Measurements from ENCODE around the gene CAMK4. TPM values are rescaled to one million over a fixed set of nuclear protein-coding genes. Genes with fewer than 3 reads are reported as not detected.
"Not testable (repeated sequence)": the region's sequence is repeated elsewhere in the genome, so short reads cannot be mapped to it uniquely, and the experiment has no call there.

Gene CAMK4
- total RNA-seq, 1 donor from 2014 or later, result under 0.01 TPM

- no peak for DNase-seq (ENCODE audit: low read depth in 2 of 2)
Observed at GRCh38 chr5:111256128-111256527, 31.9 kb downstream of the CAMK4 start.

GRCh38 chr5:111257610-111258009 is 33.4 kb downstream of the CAMK4 start:
- not testable (repeated sequence) for DNase-seq (ENCODE audit: low read depth in 2 of 2)

- no peak for DNase-seq (ENCODE audit: low read depth in 2 of 2)
Observed at GRCh38 chr5:111259636-111260035, 35.5 kb downstream of the CAMK4 start.

- no peak for DNase-seq (ENCODE audit: low read depth in 2 of 2)
Observed at GRCh38 chr5:111261610-111262009, 37.4 kb downstream of the CAMK4 start.

- no peak for DNase-seq (ENCODE audit: low read depth in 2 of 2)
Observed at GRCh38 chr5:111262153-111262552, 38.0 kb downstream of the CAMK4 start.

- no peak for DNase-seq (ENCODE audit: low read depth in 2 of 2)
Observed at GRCh38 chr5:111262815-111263214, 38.6 kb downstream of the CAMK4 start.

- no peak for DNase-seq (ENCODE audit: low read depth in 2 of 2)
Observed at GRCh38 chr5:111266491-111266890, 42.3 kb downstream of the CAMK4 start.

- no peak for DNase-seq (ENCODE audit: low read depth in 2 of 2)
Observed at GRCh38 chr5:111268300-111268699, 44.1 kb downstream of the CAMK4 start.

- no peak for DNase-seq (ENCODE audit: low read depth in 2 of 2)
Observed at GRCh38 chr5:111271885-111272284, 47.7 kb downstream of the CAMK4 start.

- no peak for DNase-seq (ENCODE audit: low read depth in 2 of 2)
Observed at GRCh38 chr5:111277061-111277460, 52.9 kb downstream of the CAMK4 start.

GRCh38 chr5:111278858-111279504 is 54.8 kb downstream of the CAMK4 start:
- DNase-seq (ENCODE audit: low read depth in 2 of 2), result peak; percentile 49 to 71

GRCh38 chr5:111280282-111280951 is 56.2 kb downstream of the CAMK4 start:
- no peak for DNase-seq (ENCODE audit: low read depth in 2 of 2)

GRCh38 chr5:111282798-111283197 is 58.6 kb downstream of the CAMK4 start:
- no peak for DNase-seq (ENCODE audit: low read depth in 2 of 2)

GRCh38 chr5:111284825-111285224 is 60.6 kb downstream of the CAMK4 start:
- DNase-seq (ENCODE audit: low read depth in 2 of 2), result no peak

- no peak for DNase-seq (ENCODE audit: low read depth in 2 of 2)
Observed at GRCh38 chr5:111294551-111294950, 70.4 kb downstream of the CAMK4 start.

- DNase-seq (ENCODE audit: low read depth in 2 of 2), result no peak
Observed at GRCh38 chr5:111295649-111296048, 71.5 kb downstream of the CAMK4 start.

- no peak for DNase-seq (ENCODE audit: low read depth in 2 of 2)
Observed at GRCh38 chr5:111296570-111296969, 72.4 kb downstream of the CAMK4 start.

- peak; percentile 30 to 51 for DNase-seq (ENCODE audit: low read depth in 2 of 2)
Observed at GRCh38 chr5:111299067-111299481, 74.9 kb downstream of the CAMK4 start.

GRCh38 chr5:111299831-111300432 is 75.7 kb downstream of the CAMK4 start:
- no peak for DNase-seq (ENCODE audit: low read depth in 2 of 2)

- DNase-seq (ENCODE audit: low read depth in 2 of 2), result no peak
Observed at GRCh38 chr5:111301264-111301663, 77.1 kb downstream of the CAMK4 start.

GRCh38 chr5:111302043-111302442 is 77.9 kb downstream of the CAMK4 start:
- DNase-seq (ENCODE audit: low read depth in 2 of 2), result not testable (repeated sequence)

GRCh38 chr5:111308951-111309350 is 84.8 kb downstream of the CAMK4 start:
- DNase-seq (ENCODE audit: low read depth in 2 of 2), result no peak

GRCh38 chr5:111309384-111309783 is 85.2 kb downstream of the CAMK4 start:
- no peak for DNase-seq (ENCODE audit: low read depth in 2 of 2)

Data from lung microvascular endothelial cell (primary cell).